GM19240 (cell line): ENCODE data around the gene AP2A2.

Experiments
- DNase-seq: peaks from one replicate; pipeline ENCODE4 v3.0.0; 2011; ENCODE audit warnings: low spot score; ENCODE audit not compliant: insufficient read length

AP2A2 gene

DNA sequence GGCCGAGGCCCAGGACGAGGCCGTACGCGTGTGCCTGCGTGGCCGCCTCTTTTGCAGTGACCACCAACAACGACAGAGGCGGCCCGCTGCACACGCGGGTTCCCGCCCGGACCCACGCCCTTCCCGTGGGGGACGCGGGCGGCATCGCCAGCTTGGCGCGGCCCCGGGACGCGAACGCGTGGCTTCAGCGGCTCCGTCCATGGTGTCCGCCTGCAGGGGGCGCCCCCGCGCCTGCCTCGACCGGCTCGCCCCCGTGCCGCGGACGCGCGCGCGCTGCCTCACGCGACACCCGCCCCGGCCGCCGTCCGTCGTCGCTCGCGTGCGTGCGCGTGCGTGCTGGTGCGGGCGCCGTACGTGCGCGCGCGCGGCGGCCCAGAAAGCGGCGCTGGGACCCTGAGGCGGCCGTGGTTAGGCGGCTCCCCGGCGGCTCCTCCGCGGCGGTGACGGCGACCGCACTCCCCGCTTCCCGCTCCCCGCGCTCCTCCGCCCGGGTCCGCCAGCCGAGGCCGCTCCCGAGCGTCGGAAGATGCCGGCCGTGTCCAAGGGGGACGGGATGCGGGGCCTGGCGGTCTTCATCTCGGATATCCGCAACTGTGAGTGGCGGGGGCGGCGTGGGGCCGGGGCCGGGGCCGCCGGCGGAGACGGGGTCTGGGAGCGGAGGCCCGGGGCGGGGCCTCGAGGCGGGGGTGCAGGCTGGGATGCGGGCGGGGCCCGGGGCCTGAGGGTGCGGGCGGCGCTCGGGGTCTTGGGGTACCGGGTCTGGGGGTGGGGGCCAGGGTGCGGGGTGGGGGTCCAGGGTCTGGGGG lies at the start of gene AP2A2:
TSS of gene AP2A2 (plus strand) at position 375 of the 806 bp plus-strand sequence. CDS start at position 527, 152 bp downstream.
- peak; percentile 92 for DNase-seq

DNA sequence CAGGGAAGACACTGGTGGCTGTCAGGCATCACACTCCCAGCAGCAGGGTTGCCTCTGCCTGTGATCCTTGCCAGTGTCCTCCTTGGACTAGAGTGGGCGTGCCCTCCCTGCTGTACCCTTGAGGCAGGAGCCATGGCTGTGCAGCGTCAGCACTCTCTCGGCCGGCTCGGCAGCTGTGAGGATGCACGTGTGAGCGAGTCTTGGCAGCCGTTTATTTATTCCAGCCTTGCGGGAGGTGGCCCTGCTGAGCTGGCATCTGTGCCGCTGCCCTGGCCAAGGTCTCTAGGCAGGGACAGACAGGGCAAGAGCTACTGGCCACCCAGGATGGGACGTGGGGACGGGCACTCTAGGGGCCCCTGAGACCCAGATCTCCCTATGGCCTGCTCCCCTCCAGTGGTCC lies 49.1 kb upstream of the AP2A2 start:
- DNase-seq, result no peak

DNA sequence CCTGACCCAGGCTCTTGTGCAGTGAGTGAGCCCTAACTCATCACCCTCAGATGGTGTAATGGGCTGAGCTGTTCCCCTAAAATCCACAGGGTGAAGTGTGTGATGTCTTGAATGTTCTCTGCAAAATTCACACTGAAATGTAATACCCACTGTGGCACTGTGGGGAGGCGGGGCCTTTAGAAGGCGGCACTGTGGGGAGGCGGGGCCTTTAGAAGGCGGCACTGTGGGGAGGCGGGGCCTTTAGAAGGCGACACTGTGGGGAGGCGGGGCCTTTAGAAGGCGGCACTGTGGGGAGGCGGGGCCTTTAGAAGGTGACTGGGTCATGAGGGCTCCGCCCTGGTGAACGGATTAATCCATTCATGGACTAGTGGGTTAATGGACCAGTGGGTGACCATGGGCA lies 48.1 kb upstream of the AP2A2 start:
- DNase-seq, result no peak

DNA sequence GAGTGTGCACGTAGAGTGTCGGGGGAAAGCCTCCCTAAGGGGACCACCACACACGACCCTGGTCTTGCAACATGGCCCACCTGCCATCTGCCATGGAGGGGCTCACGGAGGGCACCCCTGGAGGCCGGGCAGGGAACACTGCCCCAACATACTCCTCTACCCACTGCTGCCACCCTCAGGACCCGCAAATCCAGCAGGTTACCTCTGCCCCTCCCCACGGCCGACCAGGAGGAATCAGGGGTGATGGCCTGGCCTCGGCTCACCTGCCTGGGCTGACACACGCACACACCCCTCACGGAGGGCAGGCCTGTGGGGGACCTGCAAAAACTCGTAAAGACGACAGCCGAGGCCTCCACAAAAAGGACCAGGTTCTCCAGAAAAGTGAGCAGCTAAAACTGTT lies 45.2 kb upstream of the AP2A2 start:
- DNase-seq, result no peak

DNA sequence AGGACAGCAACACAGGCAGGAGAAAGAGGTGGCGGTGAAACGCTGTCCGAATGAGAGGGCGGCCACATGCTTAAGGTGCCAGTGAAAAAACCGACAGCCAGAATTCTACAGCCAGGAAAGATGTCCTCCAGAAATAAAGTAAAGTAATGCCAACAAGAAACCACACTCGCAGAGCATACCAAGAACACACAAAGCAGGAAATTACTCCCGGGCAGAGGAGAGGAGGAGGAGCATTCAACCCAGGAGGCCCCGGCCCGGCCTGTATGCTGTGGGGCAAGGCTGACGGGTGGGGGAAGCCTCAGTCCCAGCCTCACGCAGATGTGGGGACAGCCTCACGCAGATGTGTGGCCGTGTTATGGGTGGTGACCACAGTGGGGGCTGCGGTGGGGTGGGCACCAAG lies 43.1 kb upstream of the AP2A2 start:
- DNase-seq, result no peak

DNA sequence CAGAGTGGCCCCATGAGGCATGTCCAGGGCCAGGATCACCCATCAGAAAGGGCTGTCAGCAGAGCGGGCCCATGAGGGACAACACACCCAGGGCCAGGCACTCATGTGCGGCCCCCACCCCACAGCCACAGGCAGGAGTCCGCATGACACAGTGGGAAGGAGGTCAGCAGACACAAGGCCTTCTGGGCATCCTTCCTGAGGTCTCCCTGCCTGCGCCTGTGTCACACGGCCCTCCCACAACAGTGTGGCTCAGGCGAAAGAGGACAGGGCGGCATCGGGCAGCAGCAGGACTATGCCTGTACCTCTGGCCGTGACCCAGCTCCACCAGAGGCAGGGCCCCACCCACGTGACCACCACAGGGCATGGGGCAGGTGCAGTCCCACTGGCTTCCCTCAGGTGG lies 42.1 kb upstream of the AP2A2 start:
- no peak for DNase-seq

DNA sequence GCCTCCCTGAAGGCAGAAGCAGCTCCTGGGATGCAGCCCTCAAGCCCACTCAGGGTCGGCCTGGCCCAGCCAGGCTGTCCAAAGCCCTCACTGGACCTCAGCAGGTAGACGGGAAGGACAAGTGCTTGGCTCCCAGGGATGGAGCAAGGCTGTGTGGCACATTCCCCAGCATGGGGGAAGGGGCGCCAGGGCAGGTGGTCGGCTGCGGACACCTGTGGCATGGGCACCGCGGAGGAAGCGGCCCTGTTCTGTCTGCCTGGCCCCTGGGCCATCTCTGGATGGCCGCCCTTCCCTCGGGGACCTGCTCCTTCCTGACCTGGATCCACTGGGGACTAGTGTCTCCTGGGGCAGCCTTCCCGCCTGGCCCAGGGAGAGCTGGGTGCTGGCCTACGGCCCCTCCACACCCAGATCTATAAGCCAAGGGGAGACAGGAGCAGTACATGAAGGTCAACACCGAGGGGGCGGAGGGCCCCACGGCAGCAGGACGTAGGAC lies 41.0 kb upstream of the AP2A2 start:
- DNase-seq, result no peak

DNA sequence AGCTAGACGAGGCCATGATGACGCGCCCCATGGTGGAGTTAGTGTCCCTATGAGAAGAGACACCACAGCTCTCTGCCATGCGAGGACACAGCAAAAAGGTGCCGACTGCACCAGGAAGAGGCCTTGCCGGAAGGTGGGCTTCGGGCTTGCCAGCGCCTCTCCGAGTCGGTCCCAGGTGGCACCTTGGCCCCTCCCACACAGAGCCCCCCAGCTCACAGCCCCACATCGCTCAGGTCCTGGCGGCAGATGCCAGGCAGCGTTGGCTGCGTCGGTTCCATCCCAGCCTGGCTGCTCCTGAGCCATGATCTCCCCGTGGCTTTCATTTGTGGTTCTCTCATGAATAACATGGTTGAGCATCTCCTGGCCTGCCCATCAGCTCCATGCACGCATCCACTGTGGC lies 39.1 kb upstream of the AP2A2 start:
- DNase-seq, result no peak

DNA sequence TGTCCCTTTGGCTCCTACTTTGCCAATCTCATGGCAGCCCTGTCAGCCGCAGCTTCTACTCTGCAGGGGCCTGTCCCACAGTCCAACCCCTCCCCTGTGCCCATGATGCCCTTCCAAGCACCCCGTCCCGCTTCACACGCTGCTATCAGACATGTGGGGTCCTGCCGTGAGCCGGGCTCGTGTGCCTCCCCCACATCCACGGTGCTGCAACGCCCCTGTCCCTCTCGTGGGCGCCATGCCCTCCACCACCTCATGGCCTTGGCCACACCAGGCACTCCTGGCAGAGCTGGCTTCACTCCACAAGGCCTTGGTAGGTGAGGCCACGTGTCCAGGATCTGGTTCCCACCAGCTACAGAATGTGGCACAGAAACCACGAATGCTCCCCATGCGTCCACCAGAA lies 38.1 kb upstream of the AP2A2 start:
- no peak for DNase-seq

DNA sequence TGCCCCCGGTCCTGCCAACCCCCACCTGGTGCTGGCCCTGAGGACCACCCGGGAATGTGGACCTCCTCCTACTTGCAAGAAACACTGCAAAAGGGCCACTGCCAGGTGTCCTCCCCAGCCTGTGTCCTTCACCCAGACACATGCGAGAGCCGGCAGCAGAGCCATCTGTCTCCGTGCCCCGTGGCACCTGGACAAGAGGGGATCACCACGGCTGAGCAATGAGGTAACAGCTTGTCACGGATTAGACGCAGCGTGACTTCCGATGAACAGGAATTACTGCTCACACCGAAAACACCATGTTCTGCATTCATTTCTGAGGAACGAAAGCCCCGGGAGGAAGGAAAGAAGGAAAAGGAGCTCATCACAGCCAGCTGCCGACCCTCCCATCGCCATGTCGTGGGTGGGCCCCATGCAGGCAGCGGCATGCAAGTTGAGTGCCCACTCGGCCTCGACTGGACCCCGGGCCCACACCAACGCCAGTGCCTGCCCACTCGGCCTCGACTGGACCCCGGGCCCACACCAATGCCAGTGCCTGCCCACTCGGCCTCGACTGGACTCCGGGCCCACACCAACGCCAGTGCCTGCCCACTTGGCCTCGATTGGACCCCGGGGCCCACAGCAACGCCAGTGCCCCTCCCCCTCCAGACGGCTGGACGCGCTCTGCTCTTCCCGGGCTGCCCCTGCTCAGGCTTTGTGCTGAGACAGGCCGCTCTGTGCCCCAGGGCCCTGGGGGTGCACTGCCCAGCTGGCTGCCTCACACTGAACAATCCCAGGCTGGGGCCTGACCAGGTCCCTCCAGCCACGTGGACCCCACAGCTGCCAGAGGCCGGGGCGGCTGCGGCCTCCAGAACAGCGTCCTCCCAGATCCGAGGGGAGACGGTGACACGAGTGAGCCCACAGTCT lies 37.1 kb upstream of the AP2A2 start:
- no peak for DNase-seq

DNA sequence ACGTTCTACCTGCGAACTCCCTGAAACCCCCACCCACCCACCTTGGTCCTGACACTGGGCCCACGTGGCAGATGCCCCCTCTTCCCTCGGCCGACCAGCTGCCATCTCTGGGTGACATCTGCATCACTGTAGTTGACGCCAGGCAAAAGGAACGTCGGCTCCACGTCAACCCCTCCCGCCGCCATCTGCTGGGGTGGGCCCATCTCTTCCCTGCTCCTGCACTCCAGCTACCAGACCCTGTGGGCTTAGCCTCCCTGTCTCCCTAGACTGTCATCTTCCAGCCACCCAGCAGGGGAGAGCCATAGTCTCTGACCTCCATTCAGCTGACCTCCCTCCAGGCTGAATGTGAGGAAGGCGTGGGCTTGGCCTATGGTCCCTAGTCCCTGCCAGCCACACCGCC lies 36.4 kb upstream of the AP2A2 start:
- DNase-seq, result no peak

DNA sequence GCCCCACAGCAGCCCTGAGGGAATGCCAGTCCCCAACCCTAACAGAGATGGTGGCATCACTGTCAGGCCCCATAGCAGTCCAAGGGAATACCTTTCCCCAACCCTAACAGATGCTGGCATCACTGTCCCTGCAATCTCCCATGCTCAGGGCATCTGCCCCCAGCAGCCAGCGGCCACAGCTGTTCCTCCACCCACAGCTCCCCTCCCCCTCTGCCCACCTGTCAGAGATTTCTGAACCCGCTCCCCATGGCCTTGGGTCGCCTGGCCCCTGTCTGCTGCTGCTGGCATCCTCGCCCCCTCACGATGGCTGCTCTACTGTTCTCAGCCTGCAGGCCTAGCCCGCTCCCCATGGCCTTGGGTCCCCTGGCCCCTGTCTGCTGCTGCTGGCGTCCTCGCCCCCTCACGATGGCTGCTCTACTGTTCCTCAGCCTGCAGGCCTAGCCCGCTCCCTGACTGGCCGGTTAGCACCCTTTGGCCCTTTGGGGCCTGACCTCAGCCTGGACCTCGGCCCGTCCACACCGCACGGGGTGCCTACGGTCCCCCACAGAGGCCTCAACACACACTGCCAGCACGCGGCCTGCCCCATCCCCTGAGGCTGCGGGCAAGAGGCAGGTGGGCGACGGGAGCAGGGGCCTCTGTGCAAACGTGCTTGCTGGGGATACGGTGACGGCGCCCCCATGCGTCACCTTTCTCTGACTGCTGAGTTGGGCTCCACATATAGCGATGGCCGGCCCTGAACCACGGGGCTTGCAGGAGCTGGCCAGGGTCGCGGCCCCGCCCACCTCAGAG lies 35.8 kb upstream of the AP2A2 start:
- DNase-seq, result no peak

DNA sequence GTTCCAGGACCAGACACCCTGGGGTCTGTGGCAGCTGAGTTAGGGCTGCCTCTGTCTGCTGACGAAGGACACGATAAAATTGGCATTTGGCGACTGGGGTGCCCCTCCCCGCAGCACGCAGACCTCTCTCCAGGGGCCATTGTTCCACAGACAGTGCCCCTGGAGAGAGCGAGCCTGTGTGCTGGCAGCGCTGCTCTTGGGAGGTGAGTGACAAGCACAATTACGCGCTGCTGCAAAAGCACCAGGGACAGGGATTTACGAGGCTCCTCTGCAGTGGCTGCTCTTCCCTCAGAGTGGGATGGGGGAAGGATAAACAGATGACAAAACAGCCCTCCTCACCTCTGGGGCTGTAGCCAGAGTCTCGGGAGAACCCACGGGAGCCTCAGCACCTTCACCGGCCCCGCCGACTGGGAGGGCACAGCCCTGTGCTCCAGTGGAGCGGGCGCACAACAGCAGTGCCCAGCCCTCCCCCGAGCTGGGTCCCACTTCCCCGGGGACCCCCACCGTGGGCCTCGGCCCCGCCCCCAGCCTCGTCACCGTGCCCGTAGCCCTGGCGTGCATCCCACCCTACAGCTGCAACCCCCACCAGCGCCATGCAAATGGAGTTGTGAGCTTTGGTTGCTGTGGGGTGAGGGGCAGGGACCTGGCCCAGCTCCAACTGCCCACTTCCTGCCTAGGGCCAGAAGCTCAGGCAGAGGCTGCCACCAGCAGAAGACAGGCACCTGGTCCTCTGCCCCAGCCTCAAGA lies 34.7 kb upstream of the AP2A2 start:
- no peak for DNase-seq

DNA sequence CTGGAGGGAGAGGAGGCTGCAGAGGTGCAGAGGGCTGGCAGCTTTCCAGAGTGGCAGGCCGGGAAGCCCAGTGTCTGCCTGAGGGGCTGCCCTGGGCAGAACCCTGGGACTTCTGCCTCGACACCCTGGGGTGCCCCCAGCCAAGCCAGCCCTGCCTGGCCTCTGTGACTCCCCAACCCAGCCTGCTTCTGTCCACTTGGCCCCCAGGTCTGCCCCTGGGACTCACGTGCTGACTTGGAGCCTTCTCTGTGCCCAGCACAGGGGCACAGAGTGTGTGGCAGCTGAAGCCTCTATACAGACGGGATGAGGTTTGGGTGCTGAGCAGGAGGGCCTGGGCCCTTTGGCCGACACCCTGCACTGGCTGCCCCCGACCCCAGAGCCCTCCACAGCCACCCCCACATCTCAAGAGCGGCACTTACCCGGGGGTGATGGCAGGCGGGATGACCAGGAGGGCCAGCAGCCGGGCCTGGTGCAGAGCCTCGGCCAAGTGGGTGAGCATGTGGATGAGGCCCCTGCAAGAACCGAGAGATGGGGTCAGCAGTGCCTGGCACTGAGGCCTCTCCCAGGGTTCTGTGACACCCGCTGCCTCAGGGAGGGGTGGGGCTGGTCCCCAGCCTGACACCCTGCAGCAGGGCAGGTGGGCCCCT lies 32.5 kb upstream of the AP2A2 start:
- no peak for DNase-seq

DNA sequence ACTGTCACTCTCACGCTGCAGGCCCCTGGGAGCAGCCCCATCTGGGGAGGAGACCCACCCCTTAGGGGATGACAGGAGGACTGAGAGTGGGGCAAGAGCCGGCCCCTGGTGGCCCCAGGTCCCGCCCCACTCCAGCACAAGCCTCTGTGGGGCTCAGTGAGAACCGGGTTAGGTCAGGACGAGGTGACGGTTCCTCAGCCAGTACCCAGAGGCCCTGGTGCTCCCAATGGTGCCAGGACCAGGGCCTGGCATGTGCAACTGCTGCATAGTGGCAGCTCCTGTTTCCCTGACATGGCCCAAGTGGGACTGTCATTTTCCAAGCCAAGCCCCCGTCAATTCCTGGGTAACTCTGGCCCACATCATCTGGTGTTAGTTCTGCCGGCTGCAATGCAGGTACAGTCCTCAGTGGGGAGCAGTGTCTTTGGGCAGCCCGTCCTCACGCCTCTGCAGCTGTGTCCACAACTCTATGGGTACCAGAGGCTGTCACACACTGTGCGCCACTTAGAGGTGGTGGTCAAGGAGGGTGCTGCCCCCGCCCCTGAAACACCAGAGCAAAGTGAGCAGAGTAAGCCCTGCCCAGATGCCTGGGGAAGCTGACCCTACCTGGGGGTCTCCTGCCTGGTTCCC lies 31.0 kb upstream of the AP2A2 start:
- DNase-seq, result no peak

DNA sequence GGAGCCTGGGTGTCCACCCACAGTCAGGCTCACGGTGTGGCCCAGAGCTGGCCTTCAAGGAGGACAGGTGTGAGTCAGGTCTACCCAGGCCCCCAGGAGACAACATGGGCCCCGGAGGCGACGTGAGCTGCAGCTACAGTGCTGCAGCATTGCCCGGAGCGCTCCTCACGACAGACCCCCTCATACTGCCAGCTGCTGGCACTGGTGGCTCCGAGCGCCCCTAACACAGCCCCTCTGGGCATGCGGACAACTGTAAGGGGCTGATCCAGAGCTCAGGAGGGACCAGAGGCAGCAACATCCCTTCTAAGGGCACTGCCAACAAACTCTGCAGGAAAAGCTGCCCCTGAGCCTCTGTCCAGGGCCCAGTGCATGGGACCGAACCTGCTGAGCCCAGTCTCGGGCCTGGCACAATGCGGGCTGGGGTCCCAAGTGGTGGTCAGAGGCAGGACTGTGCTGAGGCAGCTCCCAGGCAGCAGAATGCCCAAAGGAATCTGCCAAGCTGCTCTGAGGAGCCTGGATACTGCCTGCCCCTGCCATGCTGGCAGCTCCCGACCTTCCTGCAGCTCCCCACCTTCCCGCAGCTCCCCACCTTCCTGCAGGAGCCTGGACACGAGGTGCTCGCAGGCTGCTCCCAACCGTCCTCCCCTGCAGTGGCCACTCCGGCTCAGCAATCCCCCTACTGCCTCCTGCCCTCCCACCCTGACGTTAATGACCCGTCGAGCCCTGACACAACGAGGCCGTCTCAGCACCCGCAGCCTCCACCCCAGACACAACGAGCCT lies 30.1 kb upstream of the AP2A2 start:
- DNase-seq, result no peak

DNA sequence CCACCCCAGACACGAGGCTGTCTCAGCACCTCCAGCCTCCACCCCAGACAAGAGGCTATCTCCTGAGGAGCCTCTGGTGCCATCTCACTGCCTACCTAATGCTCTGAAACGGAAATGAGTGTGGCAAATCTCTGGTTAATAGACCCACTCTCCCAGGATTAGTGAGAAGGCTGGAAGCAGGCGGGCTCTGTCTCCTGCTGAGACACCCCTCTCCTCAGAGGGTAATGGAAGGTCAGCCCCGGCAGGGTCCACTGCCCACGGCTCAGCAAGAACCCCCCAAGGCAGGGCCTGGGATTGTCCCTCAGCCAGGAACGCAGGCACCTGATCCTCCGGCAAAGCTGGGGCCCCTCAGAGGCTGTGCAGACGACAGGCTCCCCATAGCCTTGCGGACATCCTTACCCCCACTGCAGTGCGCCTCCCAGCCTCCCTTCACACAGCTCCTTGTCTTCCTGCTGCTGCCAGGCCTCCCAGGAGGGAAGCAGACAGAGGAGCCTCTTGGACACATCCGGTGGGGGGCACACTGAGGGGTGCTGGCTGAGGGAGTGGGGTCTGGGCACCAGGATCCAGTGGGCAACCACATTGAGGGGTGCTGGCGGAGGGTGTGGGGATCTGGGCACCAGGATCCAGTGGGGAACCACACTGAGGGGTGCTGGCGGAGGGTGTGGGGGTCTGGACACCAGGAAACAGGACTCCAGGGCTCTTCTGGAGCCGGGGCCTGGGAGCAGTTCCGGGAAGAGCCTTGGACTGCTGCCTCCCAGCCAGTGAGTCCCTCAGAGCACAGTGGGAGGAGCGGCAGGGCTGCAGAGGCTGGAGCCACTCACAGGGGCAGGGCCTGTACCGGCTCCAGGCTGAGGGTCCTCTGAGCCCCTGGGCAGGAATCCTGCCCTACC lies 28.2 kb upstream of the AP2A2 start:
- DNase-seq, result no peak

DNA sequence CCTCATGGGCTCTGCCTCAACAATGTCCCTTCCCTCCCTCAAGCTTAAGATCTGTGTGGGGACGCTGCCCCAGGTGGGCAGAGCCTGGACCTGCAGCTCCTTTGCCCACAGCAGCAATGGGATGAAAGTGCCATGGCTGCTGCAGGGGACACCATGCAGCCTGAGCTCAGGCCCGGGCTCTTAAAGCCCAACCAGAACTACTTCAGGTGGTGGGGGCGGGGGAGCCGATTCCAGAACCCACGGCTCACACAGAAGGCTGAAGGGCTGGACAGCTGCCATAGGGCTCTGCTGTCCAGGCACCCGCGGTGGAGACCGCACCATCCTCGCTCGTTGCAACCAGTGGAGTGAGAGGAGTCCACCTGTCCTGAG lies 27.5 kb upstream of the AP2A2 start:
- no peak for DNase-seq
